A549 treated with Hydrocortisone at 1 μM for 4 hours (cell line): Measurements from ENCODE around the gene SPTSSA. TPM values are rescaled to one million over a fixed set of nuclear protein-coding genes. Genes with fewer than 3 reads are reported as not detected.

Experiments
- total RNA-seq: library from RNA; stranded (reverse); fragments of 200-300 nt; extraction: Qiagen RNA extraction; gene quantifications from 5 replicates; pipeline ENCODE4 v1.2.3, GENCODE V29; 2022

Gene SPTSSA
- total RNA-seq = 26.9 to 42.1 TPM (median 31.2 TPM) in 5 replicates

GRCh38 chr14:34462132-34462893 lies at the start of gene SPTSSA:
SPTSSA (minus strand) TSS chr14:34462240; CDS start chr14:34462207, 33 bp downstream.

Other genes with a start within 250 kb of the SPTSSA start
- gene EAPP, start 77.5 kb upstream of the SPTSSA start, total RNA-seq = 37.9 to 48.3 TPM (median 43.1 TPM) in 5 replicates
- gene SNX6, start 167.9 kb upstream of the SPTSSA start, total RNA-seq = 62.7 to 108 TPM (median 74.0 TPM) in 5 replicates